Endothelial cell of umbilical vein (primary cell): Measurements from ENCODE around the gene SZT2. TPM values are rescaled to one million over a fixed set of nuclear protein-coding genes. Genes with fewer than 3 reads are reported as not detected.

Source experiments
- BruUV-seq: library from RNA; stranded (reverse); fragments of 400-500 nt; replicated peaks from 2 replicates; lab custom pipeline; 2021; lab: Mats Ljungman, UMichigan
- CTCF ChIA-PET: fragments of 300-600, 350-600 bp; sonication (Branson Sonifier 250); formaldehyde crosslinking; loops from one replicate; lab custom pipeline; 2021; ENCODE audit warnings: antibody characterized with exemption, inconsistent platforms; lab: Charles Lee
- POLR2A ChIA-PET: fragments of 300-600, 350-600 bp; sonication (Branson Sonifier 250); formaldehyde crosslinking; loops from one replicate; lab custom pipeline; 2021; ENCODE audit warnings: antibody characterized with exemption, inconsistent platforms; lab: Charles Lee
- DNase-seq: peaks from one replicate; pipeline ENCODE4 v3.0.0-alpha.2; 2011; ENCODE audit warnings: low read depth, low spot score
- FAIRE-seq: peaks from 2 replicates; lab custom pipeline; 2011; peaks lifted over from hg19 to GRCh38; lab: Jason Lieb, UNC
- H2AFZ ChIP-seq: 2 replicates; pipeline ENCODE4 v1.6.0; 2012; ENCODE audit warnings: low read depth, low read length, control low read depth, inconsistent platforms
- H3K27ac ChIP-seq: 2 replicates; pipeline ENCODE4 v1.5.1; 2011; ENCODE audit warnings: low read depth, mild to moderate bottlenecking, control low read depth, low read length, moderate library complexity; ENCODE audit not compliant: insufficient read depth
- H3K27me3 ChIP-seq, 2 experiments: 2 replicates each; pipeline versions ENCODE4 v1.6.0 to v1.6.1; 2011; ENCODE audit warnings: low read length in 2 of 2, mixed read lengths in 1 of 2; ENCODE audit not compliant: control insufficient read depth in 2 of 2, insufficient read depth in 2 of 2
- H3K36me3 ChIP-seq, 2 experiments: 2 replicates in 1 of 2; 3 replicates in 1 of 2; pipeline ENCODE4 v1.5.1; 2011; ENCODE audit warnings: low read length in 2 of 2, mild to moderate bottlenecking in 1 of 2, moderate library complexity in 1 of 2; ENCODE audit not compliant: control insufficient read depth in 2 of 2, insufficient read depth in 2 of 2; ENCODE audit errors: extremely low read depth in 1 of 2
- H3K4me1 ChIP-seq: 3 replicates; pipeline ENCODE4 v1.5.1; 2011; ENCODE audit warnings: mild to moderate bottlenecking, low read length; ENCODE audit not compliant: control insufficient read depth, insufficient read depth; ENCODE audit errors: extremely low read depth
- H3K4me2 ChIP-seq: 2 replicates; pipeline ENCODE4 v1.6.1; 2011; ENCODE audit warnings: low read length, control low read depth, mixed read lengths; ENCODE audit not compliant: insufficient read depth
- H3K4me3 ChIP-seq, 3 experiments: fragments of 200-600 bp in 1 of 3; sonication (generic), shearing (Covaris generic) in 1 of 3; replicated peaks in 1 of 3; 2 replicates each; pipeline ENCODE4 v1.5.1; 2011 to 2016; ENCODE audit warnings: control low read depth in 3 of 3, low read length in 3 of 3, mild to moderate bottlenecking in 2 of 3, inconsistent platforms in 1 of 3, low read depth in 1 of 3, moderate library complexity in 1 of 3; ENCODE audit not compliant: insufficient read depth in 1 of 3
- H3K79me2 ChIP-seq: 2 replicates; pipeline ENCODE4 v1.6.0; 2012; ENCODE audit warnings: low read length, inconsistent platforms; ENCODE audit not compliant: control insufficient read depth, insufficient read depth
- H3K9ac ChIP-seq: replicated peaks from 2 replicates; pipeline ENCODE3; 2011; ENCODE audit warnings: low read length, control low read depth; ENCODE audit not compliant: insufficient read depth; ENCODE audit errors: extremely low read depth
- H3K9me1 ChIP-seq: replicated peaks from 3 replicates; pipeline ENCODE4 v1.6.0; 2011; ENCODE audit warnings: mild to moderate bottlenecking, low read length; ENCODE audit not compliant: control insufficient read depth, insufficient read depth; ENCODE audit errors: extremely low read depth
- H3K9me3 ChIP-seq: replicated peaks from 2 replicates; pipeline ENCODE4 v1.5.1; 2012; ENCODE audit warnings: low read length, inconsistent platforms; ENCODE audit not compliant: control insufficient read depth, insufficient read depth
- H4K20me1 ChIP-seq: replicated peaks from 2 replicates; pipeline ENCODE3; 2011; ENCODE audit warnings: mild to moderate bottlenecking, low read length; ENCODE audit not compliant: control insufficient read depth, insufficient read depth; ENCODE audit errors: extremely low read depth
- CTCF ChIP-seq, 2 donors: IDR thresholded peaks; 1 replicate in 1 of 2; 2 replicates in 1 of 2; pipeline ENCODE4 v1.5.1; 2011; ENCODE audit warnings: low read length in 2 of 2, mild to moderate bottlenecking in 2 of 2, moderate library complexity in 2 of 2, control low read depth in 1 of 2, inconsistent platforms in 1 of 2, low read depth in 1 of 2; ENCODE audit not compliant: insufficient read depth in 1 of 2; ENCODE audit errors: extremely low read depth in 1 of 2
- EZH2 ChIP-seq: IDR thresholded peaks from 2 replicates; pipeline ENCODE4 v1.6.1; 2012; ENCODE audit warnings: borderline replicate concordance, low read depth, mild to moderate bottlenecking, moderate library complexity, low read length, inconsistent platforms; ENCODE audit not compliant: severe bottlenecking
- FOS ChIP-seq: IDR thresholded peaks from 2 replicates; pipeline ENCODE4 v1.6.1; 2011; ENCODE audit warnings: mild to moderate bottlenecking, low read length, moderate library complexity, borderline replicate concordance; ENCODE audit not compliant: insufficient read depth
- GATA2 ChIP-seq: IDR thresholded peaks from 2 replicates; pipeline ENCODE4 v1.7.0; 2011; ENCODE audit warnings: low read depth, mild to moderate bottlenecking, moderate library complexity, mixed read lengths, low read length; ENCODE audit not compliant: insufficient read length, insufficient read depth
- JUN ChIP-seq: IDR thresholded peaks from 2 replicates; pipeline ENCODE4 v1.6.1; 2011; ENCODE audit warnings: borderline replicate concordance, low read depth; ENCODE audit not compliant: insufficient read length, insufficient read depth
- MYC ChIP-seq: IDR thresholded peaks from one replicate; pipeline ENCODE4 v1.6.1; 2011; ENCODE audit warnings: mild to moderate bottlenecking, low read depth, low read length
- POLR2A ChIP-seq: IDR thresholded peaks from 2 replicates; pipeline ENCODE4 v1.6.1; 2012; ENCODE audit warnings: low read depth, mild to moderate bottlenecking, control low read depth, low read length
- POLR2AphosphoS5 ChIP-seq: IDR thresholded peaks from 2 replicates; pipeline ENCODE4 v1.6.1; 2012; ENCODE audit warnings: low read depth, mild to moderate bottlenecking, control low read depth, low read length, moderate library complexity; ENCODE audit not compliant: insufficient read depth
- dilution Hi-C: fragments of 300-500 bp; cut with MboI; formaldehyde crosslinking; loops from one replicate; pipeline ENCODE4 v1.15.0; 2019; ENCODE audit warnings: low sequenced_read_pairs; ENCODE audit not compliant: extremely low pct_ligation_motif_present
- intact Hi-C: fragments of 100-400 bp; cut with micrococcal nuclease; formaldehyde crosslinking; loops from one replicate; pipeline ENCODE4 v1.10.0; 2022
- polyA plus RNA-seq, 4 experiments: library from polyadenylated mRNA; depleted of rRNA in 3 of 4; stranded (reverse) in 3 of 4; unstranded in 1 of 4; fragments of >200 nt; gene quantifications; 2 replicates each; pipeline versions ENCODE4 v1.2.1 to v1.2.3, GENCODE V29; 2011 to 2012; ENCODE audit warnings: missing spikeins in 1 of 4
- total RNA-seq: library from RNA; stranded (reverse); gene quantifications from 2 replicates; pipeline ENCODE4 v1.2.3, GENCODE V29; 2021
- TF ChIP-seq, protein P1 (sequence below): IDR thresholded peaks from 2 replicates; pipeline ENCODE4 v1.6.1; 2011; ENCODE audit not compliant: insufficient read depth, insufficient read length

SZT2 gene
- total and polyA plus RNA-seq, 2 donors (not counting 3 experiments of a cell fraction or from before 2014, with no cell fraction given), result 11.4 to 49.9 TPM

GRCh38 chr1:43415901-43416300 is 26.2 kb downstream of the SZT2 start:
- H3K36me3 ChIP-seq, result peaks cover 5 to 24% of the 10 kb centered on the region in 2 experiments
- no peaks in the 10 kb centered on the region for H3K79me2 ChIP-seq
- no peak overlapping the region for H3K9ac ChIP-seq
- CTCF ChIA-PET, result interaction anchor here (1.8 to 6.9 kb wide), 5 partner anchors 10 to 209 kb away, joined by 8 to 269 read pairs (median 15); partner anchors contain the start of genes MED8 and SZT2
- TF ChIP-seq CTCF (IDR thresholded peaks at IDR 0.05; ENCODE audit: extremely low read depth in 1 of 2, insufficient read depth in 1 of 2, low read depth in 1 of 2, low read length in 2 of 2) (no peak), JUN (no peak), POLR2A (no peak), EZH2 (no peak), MYC (no peak), FOS (no peak), GATA2 (no peak), POLR2AphosphoS5 (no peak)
- TF ChIP-seq, protein P1, sequence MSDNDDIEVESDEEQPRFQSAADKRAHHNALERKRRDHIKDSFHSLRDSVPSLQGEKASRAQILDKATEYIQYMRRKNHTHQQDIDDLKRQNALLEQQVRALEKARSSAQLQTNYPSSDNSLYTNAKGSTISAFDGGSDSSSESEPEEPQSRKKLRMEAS, result no peak
- FAIRE-seq, result no peak
- no peak overlapping the region for H2AFZ ChIP-seq
- BruUV-seq, result no TSS peak
- no peaks in the 10 kb centered on the region for H3K27me3 ChIP-seq
- H3K27ac ChIP-seq, result no peak overlapping the region
- H3K9me3 ChIP-seq, result no peaks in the 10 kb centered on the region
- no peak for DNase-seq
- dilution Hi-C loops, result loop anchor here (25.0 kb wide), 1 partner anchor 179 kb away; no protein-coding TSS in a partner anchor
- H3K4me3 ChIP-seq, result no peak overlapping the region
- no peak overlapping the region for H3K4me2 ChIP-seq
- no peaks in the 10 kb centered on the region for H4K20me1 ChIP-seq
- H3K4me1 ChIP-seq, result peaks cover 7% of the 10 kb centered on the region
- POLR2A ChIA-PET, result interaction anchor here (1.6 kb wide), 1 partner anchor 27 kb away, joined by 3 read pairs; no protein-coding TSS in a partner anchor
- no peaks in the 10 kb centered on the region for H3K9me1 ChIP-seq
- intact Hi-C loops, result loop anchor here (2.0 kb wide), 3 partner anchors 47 to 113 kb away; partner anchors contain the start of gene ELOVL1
